Forelimb muscle (tissue), 1 donor: Measurements from ENCODE around the gene SYNE2. TPM values are rescaled to one million over a fixed set of nuclear protein-coding genes. Genes with fewer than 3 reads are reported as not detected.

Experiments used
- DNase-seq: peaks from one replicate; pipeline ENCODE4 v3.0.0-alpha.2; 2013; ENCODE audit warnings: low read depth
- polyA plus RNA-seq: library from polyadenylated mRNA; unstranded; fragments of 120-200 nt; gene quantifications from one replicate; pipeline ENCODE4 v1.2.1, GENCODE V29; 2013; ENCODE audit not compliant: insufficient read length

SYNE2 gene
- polyA plus RNA-seq, 1 donor, result 53.5 TPM

- no peak for DNase-seq
Measured at GRCh38 chr14:63874223-63874622, 21.4 kb downstream of the SYNE2 start.

DNA sequence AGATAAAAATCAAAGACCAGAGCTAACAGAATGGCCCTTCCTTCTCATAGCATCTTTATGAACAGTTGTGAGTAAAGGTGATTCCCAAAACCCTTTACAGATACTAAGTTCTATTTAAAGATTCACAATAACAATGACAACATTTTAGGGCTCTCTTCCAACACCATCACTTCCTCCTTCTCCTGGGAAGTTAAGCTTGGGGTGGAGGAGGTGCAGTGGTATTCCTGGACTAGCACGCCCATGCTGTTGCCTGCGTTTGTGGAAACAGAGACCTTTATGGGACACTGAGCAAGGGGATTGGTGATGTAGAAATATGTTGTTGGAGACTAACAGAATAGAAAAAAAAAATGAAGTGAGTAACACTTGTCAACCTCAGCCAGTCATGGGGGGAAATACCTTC lies 22.5 kb downstream of the SYNE2 start:
- DNase-seq, result no peak

GRCh38 chr14:63877550-63877939 lies 24.7 kb downstream of the SYNE2 start:
- DNase-seq, result no peak

DNA sequence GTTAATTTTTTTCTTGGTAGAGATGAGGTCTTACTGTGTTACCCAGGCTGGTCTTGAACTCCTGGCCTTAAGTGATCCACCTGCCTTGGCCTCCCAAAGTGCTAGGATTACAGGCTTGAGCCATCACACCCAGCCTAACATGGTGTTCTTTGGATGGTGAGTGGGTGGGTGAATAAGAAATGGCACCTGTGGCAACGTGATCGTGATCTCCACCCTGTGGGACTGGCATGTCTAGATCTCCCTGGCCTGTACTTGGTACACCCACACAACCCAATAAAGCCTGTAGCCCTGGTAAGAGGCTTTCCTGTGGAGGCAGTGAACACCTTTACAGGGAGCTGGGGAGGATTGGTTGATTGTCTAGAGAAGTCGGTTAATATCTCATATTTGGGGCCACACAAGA lies 25.2 kb downstream of the SYNE2 start:
- DNase-seq, result no peak

- no peak for DNase-seq
Measured at GRCh38 chr14:63878792-63879191, 26.0 kb downstream of the SYNE2 start.

DNA sequence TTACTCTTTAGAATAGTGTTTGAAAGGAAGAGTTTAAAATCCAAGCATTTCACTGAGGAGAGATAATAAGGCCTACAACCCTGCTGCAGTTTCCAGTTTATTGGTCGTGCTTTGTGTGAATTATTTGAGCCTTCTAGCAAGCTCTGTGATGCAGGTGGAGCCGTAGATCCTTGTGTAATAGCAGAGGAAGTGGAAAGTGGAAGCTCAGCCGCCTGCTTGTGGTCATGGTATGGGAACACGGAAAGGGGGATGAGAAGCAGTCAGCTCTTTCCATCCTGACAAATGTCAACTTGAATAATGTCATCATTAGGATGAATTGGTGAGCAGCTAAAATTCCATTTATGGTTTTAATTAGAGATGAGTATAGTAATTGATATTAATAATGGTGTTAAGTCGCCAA lies 29.1 kb downstream of the SYNE2 start:
- DNase-seq, result no peak

- no peak for DNase-seq
Measured at GRCh38 chr14:63887899-63888298, 35.1 kb downstream of the SYNE2 start.

DNA sequence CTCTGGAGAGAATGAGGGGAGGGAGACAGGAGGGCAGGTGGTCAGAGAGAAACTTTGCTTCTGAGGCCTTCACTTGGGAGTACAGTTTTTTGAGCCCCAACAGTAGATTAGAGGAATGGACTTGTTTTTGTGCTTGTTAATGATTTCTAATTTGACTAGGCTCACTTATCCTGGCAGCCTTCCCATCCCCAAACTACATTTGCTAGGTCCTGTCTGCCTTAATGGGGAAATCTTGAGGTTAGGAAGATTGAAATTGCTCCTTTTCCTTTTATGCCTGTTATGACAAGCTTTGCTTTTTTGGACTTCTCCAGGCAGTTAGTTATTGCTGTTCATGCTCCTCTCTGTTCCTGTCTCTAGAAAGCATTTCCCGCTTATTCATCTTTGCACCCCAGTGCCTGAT lies 37.7 kb downstream of the SYNE2 start:
- DNase-seq, result no peak

DNA sequence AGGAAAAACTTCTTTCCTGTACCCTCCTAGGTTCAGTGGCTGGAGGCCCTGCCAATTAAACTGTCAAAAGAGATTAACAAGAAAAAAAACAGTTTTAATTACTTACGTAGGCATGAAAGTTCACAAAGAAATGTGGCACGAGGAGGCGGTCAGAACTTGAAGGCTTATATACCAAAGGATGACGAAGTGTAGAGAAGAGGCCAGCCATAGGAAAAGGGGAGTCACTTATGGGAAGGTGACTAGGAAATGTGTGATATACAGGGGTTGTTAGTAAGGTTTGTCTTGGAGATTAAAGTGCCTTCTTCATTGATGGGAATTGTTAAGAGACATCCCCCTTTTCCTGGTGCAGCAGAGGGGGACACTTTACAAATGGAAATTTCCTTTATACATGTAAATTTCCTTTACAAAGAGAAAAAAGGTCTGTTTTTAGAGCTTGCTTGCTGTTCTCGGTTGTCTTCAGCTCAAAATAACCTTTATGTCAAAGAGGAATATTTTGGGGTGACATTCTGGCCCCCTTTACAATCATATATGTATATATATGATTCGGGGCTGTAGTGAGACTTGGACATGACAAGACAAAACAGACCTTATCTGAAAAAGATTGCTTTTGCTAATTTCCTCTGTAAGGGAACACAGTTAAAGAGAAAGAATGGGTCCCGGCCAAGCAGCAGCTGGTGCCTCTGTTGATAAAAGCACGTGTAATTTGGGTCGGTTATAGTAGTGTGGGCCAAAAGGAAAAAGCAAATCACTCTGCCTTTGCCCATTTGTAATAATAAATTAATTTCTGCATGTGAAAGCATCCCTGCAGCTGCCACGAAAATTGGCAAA lies 38.6 kb downstream of the SYNE2 start:
- DNase-seq, result no peak

- no peak for DNase-seq
Measured at GRCh38 chr14:63892265-63892664, 39.5 kb downstream of the SYNE2 start.

GRCh38 chr14:63893701-63894458 lies 41.1 kb downstream of the SYNE2 start:
- peak; percentile 73 for DNase-seq

DNA sequence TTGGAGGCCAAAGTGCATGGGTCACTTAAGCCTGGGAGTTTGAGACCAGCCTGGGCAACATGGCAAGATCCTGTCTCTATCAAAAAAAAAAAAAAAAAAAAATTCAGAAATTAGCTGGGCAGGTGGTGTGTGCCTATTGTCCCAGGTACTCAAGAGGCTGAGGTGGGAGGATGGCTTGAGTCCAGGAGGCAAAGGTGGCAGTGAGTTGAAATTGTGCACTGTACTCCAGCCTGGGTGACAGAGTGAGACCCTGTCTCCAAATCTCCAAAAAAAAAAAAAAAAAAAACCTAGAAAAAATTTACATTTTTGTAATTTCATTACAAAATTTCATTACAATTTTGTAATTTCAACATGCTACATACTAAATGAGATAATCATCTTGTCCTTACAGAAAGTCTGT lies 42.7 kb downstream of the SYNE2 start:
- no peak for DNase-seq

- no peak for DNase-seq
Measured at GRCh38 chr14:63896278-63896720, 43.5 kb downstream of the SYNE2 start.

GRCh38 chr14:63897721-63898163 lies 44.9 kb downstream of the SYNE2 start:
- DNase-seq, result no peak

- DNase-seq, result no peak
Measured at GRCh38 chr14:63899953-63900352, 47.1 kb downstream of the SYNE2 start.

GRCh38 chr14:63901434-63902085 lies 48.8 kb downstream of the SYNE2 start:
- no peak for DNase-seq

GRCh38 chr14:63902375-63902976 lies 49.7 kb downstream of the SYNE2 start:
- DNase-seq, result no peak

DNA sequence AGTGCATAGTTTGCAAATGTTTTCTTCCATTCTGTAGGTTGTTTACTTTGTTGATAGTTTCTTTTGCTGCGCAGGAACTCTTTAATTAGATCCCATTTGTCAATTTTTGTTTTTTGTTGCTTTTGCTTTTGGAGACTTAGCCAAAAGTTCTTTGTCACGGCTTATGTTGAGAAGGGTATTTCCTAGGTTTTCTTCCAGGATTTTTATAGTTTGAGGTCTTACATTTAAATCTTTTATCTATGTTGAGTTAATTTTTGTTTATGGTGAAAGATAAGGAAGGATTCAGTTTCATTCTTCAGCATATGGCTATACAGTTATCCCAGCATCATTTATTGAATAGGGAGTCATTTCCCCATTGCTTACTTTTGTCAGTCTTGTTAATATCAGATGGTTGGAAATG lies 51.9 kb downstream of the SYNE2 start:
- DNase-seq, result no peak

- no peak for DNase-seq
Measured at GRCh38 chr14:63905370-63905769, 52.6 kb downstream of the SYNE2 start.

DNA sequence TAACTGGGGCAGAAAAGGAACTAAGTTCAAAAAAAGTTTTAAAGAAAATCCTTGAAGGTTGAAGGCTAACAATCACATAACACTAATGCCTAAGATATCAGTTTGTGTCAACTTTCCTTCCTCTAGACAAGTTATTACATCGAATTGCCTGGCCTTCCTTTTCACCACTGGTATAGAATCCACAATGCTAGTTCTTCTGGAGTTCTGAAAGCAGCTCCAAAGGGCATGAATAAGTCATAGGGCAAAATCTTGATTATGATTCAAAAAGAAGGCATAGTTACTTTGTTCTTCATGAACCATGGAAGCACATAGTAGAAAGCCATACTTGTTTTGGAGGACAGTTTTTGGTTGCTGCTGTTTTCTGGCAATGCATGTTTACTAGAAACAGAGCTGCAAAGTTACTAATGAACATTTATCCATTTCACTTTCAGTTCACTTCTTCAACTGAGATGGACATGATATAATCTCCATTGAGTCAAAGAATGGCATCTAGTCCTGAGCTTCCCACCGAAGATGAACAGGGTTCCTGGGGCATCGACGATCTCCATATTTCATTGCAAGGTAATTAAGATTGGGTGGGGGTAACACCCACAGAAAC lies 56.0 kb downstream of the SYNE2 start:
- no peak for DNase-seq

DNA sequence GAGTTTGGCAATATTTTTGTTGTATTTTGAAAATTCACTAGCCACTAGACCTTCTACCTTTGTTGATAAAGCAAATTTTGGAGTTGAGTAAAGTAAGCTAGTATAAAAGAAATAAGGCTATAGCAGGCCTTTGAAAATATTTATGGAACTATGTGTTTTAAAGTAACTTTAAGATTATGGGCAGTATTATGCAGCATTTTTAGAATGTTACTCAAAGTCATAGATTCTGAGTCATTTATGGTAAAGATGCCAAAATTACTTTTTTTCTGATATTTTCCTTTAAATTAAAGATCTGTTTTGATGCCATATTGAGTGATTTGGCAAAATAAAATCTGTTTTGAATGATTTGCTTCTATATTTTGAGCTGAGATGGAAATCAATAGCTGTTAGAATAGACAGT lies 57.2 kb downstream of the SYNE2 start:
- DNase-seq, result no peak
